HG03066 (cell line): ENCODE measurements around the gene SZT2.
"Not testable (repeated sequence)": the region's sequence is repeated elsewhere in the genome, so short reads cannot be mapped to it uniquely, and the experiment has no call there.

ENCODE experiments used
- ATAC-seq: cut with Tn5 transposase; IDR thresholded peaks from one replicate; pipeline ENCODE4 v1.9.1; 2021; ENCODE audit warnings: low read depth; ENCODE audit not compliant: unreplicated experiment

Gene SZT2

DNA sequence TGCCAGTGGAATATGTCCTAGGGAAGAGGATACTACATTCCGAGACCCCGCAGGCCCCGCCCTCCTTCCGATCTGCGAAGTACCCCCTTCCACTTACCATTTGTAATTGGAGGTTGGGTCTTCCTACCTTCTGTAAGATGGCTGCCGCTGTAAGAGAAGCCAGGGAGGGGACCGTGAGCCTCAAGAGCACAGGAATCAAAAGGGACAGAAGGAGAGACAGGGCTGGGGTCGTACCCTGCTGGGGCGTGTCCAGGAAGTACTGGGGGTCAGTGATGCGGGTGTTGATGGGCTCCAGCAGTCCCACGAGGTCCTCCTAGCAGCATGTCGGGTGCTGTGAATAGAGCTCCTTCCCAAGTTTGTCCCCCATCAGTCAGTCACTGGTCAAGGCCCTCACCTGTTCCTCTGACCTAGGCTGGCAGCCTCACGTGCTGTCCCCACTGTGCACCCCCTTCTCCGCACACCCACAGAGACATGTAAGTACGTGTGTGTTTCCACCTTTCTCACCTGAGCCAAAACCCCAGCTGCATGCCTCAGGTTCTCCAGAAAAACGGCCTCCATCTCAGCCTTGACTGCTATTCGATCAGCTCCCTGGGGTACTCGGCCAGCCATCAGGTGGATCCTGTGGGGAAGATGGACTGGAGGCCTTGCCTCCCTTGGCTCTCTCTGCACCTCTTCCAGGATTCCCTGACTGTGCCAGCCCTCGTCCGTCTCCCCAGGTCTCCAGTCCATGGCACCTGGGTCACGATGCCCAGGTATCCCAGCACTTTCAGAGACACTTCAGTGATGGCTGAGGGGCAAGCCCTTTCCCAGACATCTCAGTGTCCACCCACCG is 62.2 kb downstream of the SZT2 start:
- ATAC-seq, result no peak

DNA sequence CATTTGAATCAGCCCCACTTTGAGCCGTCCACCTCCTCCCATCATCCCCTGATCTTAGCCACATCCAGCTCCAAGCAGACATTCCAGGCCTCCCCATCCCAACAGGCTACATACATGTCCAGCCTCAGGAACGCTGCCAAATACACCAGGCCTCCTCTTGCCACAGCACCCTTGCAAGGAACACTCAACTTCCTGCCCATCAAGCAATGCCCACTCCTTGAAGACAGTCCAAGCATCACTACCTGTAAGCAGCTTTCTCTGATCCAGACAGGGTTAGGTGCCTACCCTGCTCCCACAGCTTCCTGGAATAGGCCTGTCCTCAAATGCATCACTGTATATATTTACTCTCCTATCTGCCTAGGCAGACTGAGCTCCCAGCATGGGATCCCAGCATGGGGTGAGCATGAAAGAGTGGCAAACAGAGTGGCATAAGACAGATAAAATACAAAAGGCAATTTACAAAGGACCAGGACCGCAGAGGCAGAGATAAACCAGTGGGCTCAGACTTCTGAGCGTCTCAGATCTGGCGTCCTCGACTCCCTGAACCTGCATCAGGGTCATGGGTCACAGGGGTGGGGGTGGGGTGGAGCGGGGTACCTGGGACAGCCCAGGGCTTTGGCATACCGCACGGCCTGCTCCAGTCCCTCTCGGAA is 63.2 kb downstream of the SZT2 start:
- ATAC-seq, result no peak

GRCh38 chr1:43453442-43454269 is 64.0 kb downstream of the SZT2 start, which contains the start of gene HYI:
Gene HYI, minus strand, starts transcription at chr1:43453931. Its CDS starts 138 bp downstream, at chr1:43453793.
- ATAC-seq, result no peak

GRCh38 chr1:43454270-43455011 is 64.7 kb downstream of the SZT2 start:
- peak; percentile 73 for ATAC-seq

DNA sequence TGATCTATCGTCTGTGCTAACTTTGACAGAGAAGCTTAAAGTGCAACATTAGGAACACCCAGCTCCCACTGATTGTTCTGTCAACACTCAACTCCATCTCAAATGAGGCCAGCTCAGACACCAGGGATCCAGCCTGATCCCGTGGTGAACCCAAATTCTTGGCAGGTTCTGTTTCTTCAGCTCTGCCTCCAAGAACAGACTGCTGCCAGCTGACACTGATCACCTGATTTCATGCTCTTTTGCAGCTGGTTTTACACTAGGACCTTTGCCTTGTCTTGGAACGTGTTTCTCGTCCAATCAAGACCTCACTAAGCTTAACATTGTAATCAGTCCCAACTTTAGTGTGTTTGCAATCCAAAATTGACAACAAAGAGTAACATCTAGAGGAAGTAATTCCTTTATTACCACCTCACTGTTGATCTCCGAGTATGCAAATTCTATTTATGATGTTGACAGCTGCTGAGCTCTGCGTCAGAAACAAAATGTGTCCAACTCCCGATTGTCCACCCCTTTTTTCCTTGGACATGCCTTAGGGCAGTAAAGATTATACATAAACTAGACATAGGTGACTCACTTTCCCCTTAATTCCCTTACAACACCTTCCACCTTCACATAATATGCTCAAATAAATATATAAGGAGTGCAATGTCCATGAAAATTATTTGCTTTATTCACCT is 65.7 kb downstream of the SZT2 start:
- no peak for ATAC-seq

DNA sequence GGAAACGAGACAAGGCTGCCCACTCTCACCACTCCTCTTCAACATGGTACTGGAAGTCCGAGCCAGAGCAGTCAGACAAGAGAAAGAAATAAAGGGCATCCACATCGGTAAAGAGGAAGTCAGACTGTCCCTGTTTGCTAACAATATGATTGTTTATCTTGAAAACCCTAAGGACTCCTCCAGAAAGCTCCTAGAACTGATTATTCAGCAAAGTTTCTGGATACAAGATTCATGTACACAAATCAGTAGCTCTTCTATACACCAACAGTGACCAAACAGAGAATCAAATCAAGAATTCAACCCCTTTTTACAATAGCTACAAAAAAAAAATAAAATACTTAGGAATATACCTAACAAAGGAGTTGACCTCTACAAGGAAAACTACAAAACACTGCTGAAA is 68.7 kb downstream of the SZT2 start:
- not testable (repeated sequence) for ATAC-seq

- ATAC-seq, result no peak
These were observed 71.4 kb downstream of the SZT2 start for GRCh38 chr1:43460988-43461693.

DNA sequence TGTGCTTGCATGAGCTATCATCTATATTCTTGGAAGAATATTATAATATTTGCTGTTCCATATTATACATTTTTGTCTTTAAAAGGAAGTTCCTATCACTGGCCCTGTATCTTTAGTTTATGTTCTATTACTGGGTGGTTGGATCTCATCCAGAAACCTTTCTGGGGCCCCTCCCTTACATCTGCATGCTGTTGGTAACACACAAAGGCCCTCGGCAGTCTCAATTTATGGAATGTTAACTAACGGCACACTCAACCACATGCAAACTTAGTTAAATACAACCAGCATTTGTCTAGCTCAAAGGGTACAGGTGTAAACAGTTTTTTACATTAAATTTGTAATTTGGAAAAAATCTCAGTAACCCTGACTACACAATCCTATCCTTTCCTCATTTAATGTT is 73.8 kb downstream of the SZT2 start:
- ATAC-seq, result no peak

DNA sequence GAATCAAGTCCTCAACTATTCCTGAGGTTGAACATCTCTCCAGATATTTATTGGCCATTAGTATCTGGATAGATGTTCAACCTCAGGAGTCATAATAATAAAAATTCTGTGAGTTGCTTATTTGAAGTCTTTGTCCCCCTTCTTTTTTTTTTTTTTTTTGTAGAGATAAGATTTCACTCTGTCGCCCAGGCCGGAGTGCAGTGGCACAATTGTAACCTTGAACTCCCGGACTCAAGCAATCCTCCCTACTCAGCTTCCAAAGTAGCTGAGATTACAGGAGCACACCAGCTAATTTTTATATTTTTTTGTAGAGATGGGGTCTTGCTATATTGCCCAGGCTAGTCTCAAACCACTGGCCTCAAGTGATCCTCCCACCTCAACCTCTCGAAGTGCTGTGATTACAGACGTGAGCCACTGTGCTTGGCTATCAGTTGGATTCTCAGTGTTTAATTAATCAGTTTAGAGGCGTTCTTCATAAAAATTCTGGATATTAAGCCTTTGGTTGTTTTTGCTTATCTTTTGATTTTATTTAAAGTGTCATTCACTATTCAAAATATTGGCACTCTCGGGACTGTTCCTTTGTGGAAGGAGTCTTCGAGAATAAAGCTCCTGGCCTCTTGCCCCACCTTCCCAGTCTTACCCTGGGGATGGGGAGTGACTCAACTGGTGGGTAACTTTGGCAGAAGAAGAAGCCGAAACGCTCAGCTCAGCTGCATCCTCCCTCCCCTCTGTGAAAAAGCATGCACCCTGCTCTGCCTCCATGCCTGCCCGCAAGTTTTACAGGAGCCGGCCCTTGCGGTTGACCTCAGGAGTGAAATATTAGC is 75.2 kb downstream of the SZT2 start:
- no peak for ATAC-seq

- no peak for ATAC-seq
These were observed 75.9 kb downstream of the SZT2 start for GRCh38 chr1:43465505-43466067.

- no peak for ATAC-seq
These were observed 76.7 kb downstream of the SZT2 start for GRCh38 chr1:43466403-43466802.

DNA sequence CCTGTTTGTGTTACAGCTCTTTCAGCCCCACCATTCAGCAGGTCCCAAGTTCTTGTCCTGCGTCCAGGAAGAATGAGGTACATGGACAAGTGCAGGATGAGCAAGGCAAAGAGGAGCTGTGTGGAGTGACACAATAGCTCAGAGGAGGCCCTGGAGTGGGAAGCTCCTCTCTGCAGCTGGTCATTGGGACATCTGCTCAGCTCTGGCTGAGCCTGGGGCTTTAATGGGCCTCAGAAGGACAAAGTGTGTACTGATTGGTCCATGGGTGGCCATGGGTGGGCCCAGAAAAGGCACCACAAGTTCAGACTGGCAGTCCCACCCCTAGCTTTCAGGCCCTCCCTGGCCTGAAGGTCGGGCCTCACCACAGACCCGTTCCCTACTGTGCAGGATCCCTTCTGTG is 78.7 kb downstream of the SZT2 start:
- no peak for ATAC-seq

- no peak for ATAC-seq
These were observed 80.2 kb downstream of the SZT2 start for GRCh38 chr1:43469932-43470331.

DNA sequence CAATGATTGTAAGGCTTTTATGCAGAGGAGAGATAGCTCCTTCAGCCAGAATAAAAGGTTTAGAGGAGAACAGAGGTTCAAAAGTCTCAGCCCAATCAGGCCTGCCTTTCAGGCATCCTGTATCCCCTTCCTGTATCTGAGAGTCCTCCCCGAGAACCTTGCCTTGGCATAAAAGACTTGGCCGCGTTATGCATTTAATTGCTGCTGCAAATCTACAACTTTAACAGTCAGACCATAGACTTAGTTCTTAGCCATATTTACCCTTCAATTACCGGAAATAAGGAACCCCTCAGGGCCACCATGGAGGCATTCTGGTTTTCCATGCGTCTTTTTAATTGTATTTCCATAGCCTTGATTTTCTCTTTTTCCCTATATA is 82.4 kb downstream of the SZT2 start:
- no peak for ATAC-seq

DNA sequence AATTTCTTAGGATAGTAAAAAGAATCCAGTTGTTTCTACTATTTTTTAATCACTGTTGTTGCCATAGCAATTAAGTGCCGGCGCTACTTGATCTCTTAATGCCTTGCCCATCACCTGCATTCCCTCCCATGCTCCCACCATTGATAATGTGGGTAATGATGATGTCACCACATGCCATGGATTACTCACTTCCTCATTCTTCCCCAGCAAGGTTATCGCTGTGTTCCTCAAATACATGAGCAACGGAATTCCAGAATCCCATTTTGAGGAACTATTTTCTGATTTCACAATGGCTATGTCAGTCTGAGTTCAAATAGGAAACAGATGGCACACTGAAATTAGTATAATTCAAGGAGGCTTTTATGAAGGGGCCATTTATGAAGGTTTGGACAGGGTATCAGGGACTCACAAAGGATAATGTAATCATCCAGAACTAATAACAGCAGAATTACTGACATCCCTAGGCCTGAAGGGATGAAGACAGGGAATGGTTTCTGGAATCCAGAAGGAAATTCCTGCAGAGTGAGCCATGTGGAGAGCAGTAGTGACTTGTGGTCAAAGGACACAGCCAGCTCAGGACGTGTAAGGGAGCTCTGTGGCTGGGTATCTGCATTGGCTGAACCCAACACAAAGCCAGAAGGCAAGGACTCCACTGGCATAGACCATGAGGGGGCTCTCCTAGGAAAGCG is 82.9 kb downstream of the SZT2 start:
- not testable (repeated sequence) for ATAC-seq

- no peak for ATAC-seq
These were observed 83.8 kb downstream of the SZT2 start for GRCh38 chr1:43473463-43473862.

DNA sequence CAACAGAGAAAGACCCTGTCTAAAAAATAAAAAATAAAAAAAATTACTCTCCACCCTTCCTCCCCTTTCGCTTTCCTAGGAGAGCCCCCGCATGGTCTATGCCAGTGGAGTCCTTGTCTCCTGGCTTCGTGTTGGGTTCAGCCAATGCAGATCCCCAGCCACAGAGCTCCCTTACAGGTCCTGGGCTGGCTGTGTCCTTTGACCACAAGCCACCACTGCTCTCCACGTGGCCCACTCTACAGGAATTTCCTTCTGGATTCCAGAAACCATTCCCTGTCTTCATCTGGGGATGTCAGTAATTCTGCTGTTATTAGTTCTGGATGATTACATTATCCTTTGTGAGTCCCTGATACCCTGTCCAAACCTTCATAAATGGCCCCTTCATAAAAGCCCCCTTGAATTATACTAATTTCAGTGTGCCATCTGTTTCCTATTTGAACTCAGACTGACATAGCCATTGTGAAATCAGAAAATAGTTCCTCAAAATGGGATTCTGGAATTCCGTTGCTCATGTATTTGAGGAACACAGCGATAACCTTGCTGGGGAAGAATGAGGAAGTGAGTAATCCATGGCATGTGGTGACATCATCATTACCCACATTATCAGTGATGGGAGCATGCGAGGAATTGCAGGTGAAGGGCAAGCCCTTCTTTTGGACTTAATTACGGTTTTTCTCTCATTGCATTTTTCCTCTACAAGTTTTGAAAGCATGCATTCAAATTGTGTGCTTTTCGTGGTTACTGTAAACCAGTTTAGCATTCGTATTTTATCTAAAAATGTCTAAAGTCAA is 86.1 kb downstream of the SZT2 start:
- not testable (repeated sequence) for ATAC-seq
